Neural cell (in vitro differentiated cells): ENCODE measurements around the gene NMB.

Source experiments
- EP300 ChIP-seq: fragments of 450-650 bp; conservative IDR thresholded peaks from 2 replicates; pipeline ENCODE4 v1.6.1; 2014; ENCODE audit warnings: antibody characterized with exemption, mild to moderate bottlenecking, moderate library complexity; ENCODE audit not compliant: poor library complexity, severe bottlenecking
- EZH2 ChIP-seq: fragments of 200-600, 300-800 bp; shearing (Covaris generic), sonication (generic); IDR thresholded peaks from 2 replicates; pipeline ENCODE4 v1.6.1; 2014; ENCODE audit warnings: antibody characterized with exemption, low read length, borderline replicate concordance, mild to moderate bottlenecking; ENCODE audit not compliant: insufficient read depth, poor library complexity, severe bottlenecking
- MXI1 ChIP-seq: fragments of 450-650 bp; conservative IDR thresholded peaks from 2 replicates; pipeline ENCODE4 v1.6.1; 2014; ENCODE audit warnings: antibody characterized with exemption, mild to moderate bottlenecking; ENCODE audit not compliant: poor library complexity, severe bottlenecking
- POLR2AphosphoS5 ChIP-seq: IDR thresholded peaks from 2 replicates; pipeline ENCODE4 v1.6.1; 2012
- RAD21 ChIP-seq: fragments of 450-650 bp; conservative IDR thresholded peaks from 2 replicates; pipeline ENCODE4 v1.6.1; 2014; ENCODE audit warnings: antibody characterized with exemption, mild to moderate bottlenecking, moderate library complexity
- SMC3 ChIP-seq: fragments of 450-650 bp; conservative IDR thresholded peaks from 2 replicates; pipeline ENCODE4 v1.6.1; 2014; ENCODE audit warnings: antibody characterized with exemption, mild to moderate bottlenecking, moderate library complexity; ENCODE audit not compliant: poor library complexity
- TAF1 ChIP-seq: IDR thresholded peaks from 2 replicates; pipeline ENCODE4 v1.6.1; 2012; ENCODE audit warnings: low read depth
- TF ChIP-seq, protein P1 (sequence below): fragments of 450-650 bp; IDR thresholded peaks from 2 replicates; pipeline ENCODE4 v1.5.1; 2014; ENCODE audit warnings: antibody characterized with exemption, mild to moderate bottlenecking, moderate library complexity; ENCODE audit not compliant: poor library complexity, severe bottlenecking
- TF ChIP-seq, protein P2 (sequence below): IDR thresholded peaks from 2 replicates; pipeline ENCODE4 v1.6.1; 2012; ENCODE audit warnings: borderline replicate concordance

DNA sequence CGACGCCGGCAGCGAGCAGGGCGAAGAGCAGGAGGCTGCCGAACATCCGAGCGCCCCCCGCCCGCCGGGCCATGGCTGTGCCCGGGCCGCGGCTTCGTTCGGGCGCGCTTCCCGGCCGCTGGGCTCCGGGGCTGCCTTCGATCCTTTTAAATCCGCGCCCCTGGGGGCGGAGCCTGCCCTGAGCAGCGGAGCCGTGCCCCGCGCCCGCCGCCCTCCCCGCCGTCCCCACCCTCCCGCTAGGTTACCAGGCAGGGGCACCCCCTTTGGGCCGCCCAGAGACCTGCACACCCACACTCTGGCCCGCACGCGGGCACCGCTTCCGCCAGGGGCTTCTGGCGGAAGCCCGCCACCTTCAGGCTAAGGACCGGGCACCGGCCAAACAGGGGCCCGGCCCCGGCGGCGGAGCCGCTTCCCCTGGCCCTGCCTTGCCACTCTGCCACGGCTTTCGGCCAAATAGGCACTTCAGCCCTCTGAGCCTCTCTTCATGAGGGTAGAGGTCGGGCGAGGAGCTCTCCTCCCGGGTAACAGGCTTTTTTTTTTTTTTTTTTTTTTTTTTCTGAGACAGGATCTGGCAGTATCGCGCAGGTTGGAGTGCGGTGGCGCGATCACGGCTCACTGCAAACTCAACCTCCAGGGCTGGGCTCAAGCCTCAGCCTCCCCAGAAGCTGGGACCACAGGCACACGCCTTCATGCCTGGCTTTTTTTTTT, at the start of gene NMB:
- TF ChIP-seq, protein P1, sequence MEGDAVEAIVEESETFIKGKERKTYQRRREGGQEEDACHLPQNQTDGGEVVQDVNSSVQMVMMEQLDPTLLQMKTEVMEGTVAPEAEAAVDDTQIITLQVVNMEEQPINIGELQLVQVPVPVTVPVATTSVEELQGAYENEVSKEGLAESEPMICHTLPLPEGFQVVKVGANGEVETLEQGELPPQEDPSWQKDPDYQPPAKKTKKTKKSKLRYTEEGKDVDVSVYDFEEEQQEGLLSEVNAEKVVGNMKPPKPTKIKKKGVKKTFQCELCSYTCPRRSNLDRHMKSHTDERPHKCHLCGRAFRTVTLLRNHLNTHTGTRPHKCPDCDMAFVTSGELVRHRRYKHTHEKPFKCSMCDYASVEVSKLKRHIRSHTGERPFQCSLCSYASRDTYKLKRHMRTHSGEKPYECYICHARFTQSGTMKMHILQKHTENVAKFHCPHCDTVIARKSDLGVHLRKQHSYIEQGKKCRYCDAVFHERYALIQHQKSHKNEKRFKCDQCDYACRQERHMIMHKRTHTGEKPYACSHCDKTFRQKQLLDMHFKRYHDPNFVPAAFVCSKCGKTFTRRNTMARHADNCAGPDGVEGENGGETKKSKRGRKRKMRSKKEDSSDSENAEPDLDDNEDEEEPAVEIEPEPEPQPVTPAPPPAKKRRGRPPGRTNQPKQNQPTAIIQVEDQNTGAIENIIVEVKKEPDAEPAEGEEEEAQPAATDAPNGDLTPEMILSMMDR = peak; percentile 59
- TF ChIP-seq MXI1 = peak; percentile 18
- TF ChIP-seq EZH2 = no peak
- TF ChIP-seq, protein P2, sequence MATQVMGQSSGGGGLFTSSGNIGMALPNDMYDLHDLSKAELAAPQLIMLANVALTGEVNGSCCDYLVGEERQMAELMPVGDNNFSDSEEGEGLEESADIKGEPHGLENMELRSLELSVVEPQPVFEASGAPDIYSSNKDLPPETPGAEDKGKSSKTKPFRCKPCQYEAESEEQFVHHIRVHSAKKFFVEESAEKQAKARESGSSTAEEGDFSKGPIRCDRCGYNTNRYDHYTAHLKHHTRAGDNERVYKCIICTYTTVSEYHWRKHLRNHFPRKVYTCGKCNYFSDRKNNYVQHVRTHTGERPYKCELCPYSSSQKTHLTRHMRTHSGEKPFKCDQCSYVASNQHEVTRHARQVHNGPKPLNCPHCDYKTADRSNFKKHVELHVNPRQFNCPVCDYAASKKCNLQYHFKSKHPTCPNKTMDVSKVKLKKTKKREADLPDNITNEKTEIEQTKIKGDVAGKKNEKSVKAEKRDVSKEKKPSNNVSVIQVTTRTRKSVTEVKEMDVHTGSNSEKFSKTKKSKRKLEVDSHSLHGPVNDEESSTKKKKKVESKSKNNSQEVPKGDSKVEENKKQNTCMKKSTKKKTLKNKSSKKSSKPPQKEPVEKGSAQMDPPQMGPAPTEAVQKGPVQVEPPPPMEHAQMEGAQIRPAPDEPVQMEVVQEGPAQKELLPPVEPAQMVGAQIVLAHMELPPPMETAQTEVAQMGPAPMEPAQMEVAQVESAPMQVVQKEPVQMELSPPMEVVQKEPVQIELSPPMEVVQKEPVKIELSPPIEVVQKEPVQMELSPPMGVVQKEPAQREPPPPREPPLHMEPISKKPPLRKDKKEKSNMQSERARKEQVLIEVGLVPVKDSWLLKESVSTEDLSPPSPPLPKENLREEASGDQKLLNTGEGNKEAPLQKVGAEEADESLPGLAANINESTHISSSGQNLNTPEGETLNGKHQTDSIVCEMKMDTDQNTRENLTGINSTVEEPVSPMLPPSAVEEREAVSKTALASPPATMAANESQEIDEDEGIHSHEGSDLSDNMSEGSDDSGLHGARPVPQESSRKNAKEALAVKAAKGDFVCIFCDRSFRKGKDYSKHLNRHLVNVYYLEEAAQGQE = no peak
- TF ChIP-seq SMC3 = peak; percentile 51
- no peak for TF ChIP-seq EP300
- no peak for TF ChIP-seq POLR2AphosphoS5
- TF ChIP-seq RAD21 = peak; percentile 31
- no peak for TF ChIP-seq TAF1
